ENCODE measurements around the gene MSH2. TPM values are rescaled to one million over a fixed set of nuclear protein-coding genes. Genes with fewer than 3 reads are reported as not detected.
"Not testable (repeated sequence)": the region's sequence is repeated elsewhere in the genome, so short reads cannot be mapped to it uniquely, and the experiment has no call there.

Gene MSH2
- 27.7 TPM for polyA plus RNA-seq (2013, experiment 1 of 2; ENCODE audit: insufficient read length)
- 29.1 TPM for polyA plus RNA-seq (2013, experiment 2 of 2; ENCODE audit: insufficient read length)

GRCh38 chr2:47402805-47403608 lies at the start of gene MSH2:
TSS of gene MSH2 (plus strand) at chr2:47403156. CDS start at chr2:47403192, 36 bp downstream.
- DNase-seq: peak; percentile 87

DNA sequence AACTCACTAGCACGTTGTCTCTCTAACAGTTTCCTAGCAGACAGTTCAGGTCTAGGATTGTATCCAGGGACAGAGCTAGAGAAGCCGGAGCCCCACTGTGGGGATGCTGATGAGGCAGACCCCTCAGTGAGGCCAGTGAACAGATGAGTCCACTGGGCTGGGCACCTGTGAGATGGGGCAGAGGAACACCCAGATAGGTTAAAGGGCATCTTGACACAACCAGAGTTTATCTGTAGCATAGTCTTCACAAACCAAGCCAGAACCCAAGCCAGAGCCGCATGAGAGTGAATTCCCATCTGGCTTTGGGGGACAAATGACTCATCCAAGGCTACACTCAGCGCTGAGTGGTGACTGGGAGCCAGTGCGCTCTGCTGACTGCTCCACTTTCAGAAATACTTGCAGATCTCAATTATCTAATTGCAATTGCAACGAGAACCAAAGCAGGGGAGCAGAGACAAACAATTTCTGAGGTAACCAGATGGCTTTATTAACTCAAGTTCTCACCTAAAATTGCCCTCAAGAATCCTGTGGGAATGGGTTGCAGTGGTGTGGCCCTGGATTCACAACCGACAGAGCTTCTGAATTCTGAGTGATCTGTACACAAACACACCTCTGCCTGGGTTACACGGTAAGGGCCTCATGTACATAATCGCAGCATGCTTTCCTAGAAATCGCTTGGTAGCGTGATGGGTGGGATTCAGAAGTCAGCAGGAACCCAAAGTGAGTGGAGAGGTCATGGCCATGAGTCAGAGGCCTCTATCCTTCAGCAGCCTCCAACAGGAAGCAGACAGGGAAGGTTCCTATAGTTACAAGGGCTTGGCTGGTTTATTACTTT lies 48.7 kb upstream of the MSH2 start:
- peak; percentile 38 for DNase-seq

GRCh38 chr2:47354848-47355204 lies 48.1 kb upstream of the MSH2 start:
- no peak for DNase-seq

DNA sequence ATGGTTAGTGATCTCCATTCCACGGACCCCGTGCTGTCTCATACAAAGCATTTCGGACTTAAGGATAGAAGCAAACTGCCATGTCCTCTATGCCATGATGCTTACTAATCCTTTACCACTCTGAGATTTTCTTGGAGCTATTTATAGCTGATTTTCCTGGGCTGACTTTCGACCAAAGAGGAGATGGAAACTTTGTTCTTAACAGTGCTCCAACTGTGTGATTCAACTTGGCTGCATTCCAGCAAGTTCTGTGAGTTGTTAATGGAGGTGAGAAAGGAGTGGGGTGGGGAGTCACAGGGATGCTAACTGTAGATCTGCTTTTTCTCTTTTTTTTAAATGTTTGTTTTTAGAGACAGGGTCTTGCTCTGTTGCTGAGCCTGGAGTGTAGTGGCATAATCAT lies 45.5 kb upstream of the MSH2 start:
- peak; percentile 65 for DNase-seq

DNA sequence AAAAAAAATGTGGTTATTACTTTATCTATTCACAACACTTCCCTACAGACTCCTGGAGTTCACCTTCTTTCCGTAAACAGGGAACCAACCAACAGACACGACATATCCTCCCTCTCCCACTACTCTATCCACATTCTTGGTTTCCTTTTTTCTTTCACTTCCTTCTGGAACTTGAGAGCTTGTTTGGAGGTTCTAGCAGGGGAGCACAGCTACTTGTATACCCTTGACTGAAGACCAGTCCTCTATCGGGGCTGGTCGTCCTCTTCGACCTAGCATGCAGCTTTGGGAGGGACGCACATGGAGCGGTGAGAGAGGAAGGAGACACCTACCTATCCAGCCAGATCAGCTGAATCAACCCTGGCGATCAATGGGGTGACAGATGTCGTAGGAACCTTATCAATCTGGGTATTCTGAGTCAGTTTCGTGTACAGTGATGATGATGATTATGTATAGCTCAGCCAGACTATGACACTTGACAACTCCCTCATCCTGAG lies 43.5 kb upstream of the MSH2 start:
- no peak for DNase-seq

DNA sequence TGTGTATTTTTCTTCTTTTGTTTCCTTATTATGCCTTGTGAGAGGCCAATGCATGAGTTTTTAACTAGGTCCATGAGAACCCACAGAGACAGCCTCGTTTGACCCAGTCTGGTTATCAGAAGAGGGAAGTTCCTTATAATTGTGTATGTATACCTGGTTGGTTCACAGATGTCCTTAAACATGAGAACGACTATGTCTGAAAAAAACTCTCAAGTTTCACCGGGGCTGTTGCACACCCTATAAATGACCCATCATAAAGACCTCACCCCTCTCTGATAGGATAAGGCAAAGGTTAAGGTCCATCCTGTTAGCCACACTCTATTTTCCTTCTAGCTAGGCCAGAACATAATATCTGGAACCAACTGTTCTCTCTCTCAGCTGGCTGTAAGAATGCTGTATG lies 42.7 kb upstream of the MSH2 start:
- no peak for DNase-seq

DNA sequence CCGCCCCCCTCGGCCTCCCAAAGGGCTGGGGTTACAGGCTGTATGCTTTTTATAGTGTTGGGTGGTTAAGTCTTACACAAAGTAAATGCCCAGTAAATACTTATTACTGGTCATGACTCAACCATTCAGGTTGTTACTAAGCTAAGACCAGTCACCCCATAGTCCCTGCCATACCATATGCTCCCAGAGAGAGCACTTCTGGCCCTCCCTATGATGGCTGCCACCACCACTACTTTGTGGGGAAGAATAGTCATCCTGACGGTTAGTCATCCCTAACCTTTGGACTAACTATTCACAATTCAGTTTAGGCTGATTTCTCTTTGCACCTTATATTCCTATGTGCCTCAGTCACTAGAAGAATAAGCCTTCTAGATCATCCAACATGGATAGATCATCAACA lies 42.0 kb upstream of the MSH2 start:
- DNase-seq: no peak

DNA sequence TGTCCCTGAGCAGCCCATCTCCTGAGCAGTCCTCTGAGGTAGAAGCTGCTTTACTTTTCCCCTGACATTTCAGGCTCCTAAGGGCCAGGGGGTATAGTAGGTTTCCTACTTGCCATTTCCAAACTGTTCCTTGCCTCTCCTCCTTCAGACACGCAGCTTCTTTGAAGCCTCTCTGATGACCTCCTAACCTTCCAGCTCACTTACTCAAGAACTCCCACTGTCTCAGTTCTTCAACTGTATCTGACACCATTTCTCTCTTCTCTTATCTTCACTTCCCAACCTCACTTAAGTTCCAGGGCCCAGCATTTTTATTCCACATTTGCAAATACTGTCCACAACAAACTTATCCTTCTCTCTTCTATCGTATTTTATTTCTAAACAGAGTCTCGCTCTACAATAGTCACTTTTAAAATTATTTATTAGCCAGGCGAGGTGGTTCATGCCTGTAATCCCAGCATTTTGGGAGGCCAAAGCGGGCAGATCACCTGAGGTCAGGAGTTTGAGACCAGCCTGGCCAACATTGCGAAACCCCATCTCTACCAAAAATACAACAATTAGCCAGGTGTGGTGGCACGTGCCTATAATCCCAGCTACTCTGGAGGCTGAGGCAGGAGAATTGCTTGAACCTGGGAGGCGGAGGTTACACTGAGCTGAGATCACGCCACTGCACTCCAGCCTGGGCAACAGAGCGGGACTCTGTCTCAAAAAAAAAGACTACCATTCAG lies 41.3 kb upstream of the MSH2 start:
- DNase-seq: not testable (repeated sequence)

GRCh38 chr2:47373747-47374146 lies 29.2 kb upstream of the MSH2 start:
- no peak for DNase-seq

- no peak for DNase-seq
These were observed 27.6 kb upstream of the MSH2 start for GRCh38 chr2:47375307-47375706.

GRCh38 chr2:47379384-47379783 lies 23.6 kb upstream of the MSH2 start:
- no peak for DNase-seq

- no peak for DNase-seq
These were observed 21.5 kb upstream of the MSH2 start for GRCh38 chr2:47381408-47381807.

DNA sequence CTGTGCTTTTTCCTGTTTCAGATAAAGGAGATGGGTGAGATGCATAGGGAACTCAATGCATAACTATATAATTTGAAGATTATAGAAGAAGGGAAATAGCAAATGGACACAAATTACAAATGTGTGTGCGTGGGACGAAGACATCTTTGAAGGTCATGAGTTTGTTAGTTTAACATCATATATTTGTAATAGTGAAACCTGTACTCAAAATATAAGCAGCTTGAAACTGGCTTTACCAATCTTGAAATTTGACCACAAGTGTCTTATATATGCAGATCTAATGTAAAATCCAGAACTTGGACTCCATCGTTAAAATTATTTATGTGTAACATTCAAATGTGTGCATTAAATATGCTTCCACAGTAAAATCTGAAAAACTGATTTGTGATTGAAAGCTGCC lies 16.4 kb upstream of the MSH2 start:
- DNase-seq: no peak

GRCh38 chr2:47388888-47389287 lies 14.1 kb upstream of the MSH2 start:
- no peak for DNase-seq

DNA sequence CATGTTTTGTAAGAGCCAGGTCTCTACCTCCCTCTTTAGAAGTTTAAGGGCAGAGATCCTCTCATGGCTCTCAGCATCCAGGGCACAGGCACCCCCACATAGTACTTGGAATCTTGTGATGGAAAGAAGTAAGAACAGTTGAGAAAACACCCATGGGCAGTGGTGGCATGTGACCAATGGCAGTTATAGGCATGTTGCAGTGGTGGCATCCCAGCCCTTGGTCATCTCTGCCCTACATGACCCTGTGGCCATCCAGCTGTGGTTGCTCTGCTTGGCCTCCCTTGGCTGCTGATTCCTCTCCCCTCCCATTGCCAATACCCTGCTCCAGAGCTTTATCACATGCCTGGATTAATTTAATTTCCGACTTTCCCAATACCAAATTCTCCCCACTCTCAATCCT lies 13.3 kb upstream of the MSH2 start:
- DNase-seq: no peak

DNA sequence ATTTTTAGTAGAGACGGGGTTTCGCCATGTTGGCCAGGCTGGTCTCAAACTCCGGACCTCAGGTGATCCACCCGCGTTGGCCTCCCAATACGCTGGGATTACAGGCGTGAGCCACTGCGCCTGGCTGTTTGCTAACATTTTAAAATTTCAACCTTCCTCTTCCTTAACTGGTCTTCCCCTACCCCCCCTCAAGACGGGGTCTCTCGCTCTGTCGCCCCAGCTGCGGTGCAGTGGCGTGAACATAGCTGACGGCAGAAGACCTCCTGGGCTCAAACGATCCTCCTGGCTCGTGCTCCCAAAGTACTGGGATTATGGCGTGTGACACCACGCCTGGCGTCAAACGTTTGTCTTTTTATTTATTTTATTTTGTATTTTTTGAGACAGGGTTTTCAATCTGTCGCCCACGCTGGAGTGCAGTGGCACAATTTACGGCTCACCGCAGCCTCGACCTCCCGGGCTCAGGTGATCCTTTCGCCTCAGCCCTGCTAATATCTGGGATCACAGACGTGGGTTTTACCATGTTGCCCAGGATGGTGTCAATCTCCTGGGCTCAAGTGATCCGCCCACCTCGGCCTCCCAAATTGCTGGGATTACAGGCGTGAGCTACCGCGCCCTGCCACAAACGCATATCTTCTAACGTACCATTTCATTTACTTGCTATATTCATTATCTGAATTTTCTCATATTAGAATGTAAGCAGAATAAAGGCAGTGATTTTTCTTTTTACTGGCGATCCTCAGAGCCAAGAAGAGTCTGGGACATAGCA lies 984 bp upstream of the MSH2 start:
- DNase-seq: no peak

DNA sequence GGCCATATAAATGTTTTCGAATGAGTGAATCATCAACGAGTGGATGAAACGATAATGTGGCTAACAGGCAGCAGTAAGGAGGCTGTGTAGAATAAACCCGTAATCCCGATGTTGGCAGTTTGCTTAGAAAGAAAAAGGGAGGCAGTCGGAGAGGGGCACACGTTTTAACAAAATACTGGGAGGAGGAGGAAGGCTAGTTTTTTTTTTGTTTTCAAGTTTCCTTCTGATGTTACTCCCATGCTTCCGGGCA lies 476 bp upstream of the MSH2 start:
- DNase-seq: peak; percentile 18

- no peak for DNase-seq
These were observed 745 bp downstream of the MSH2 start for GRCh38 chr2:47403609-47404193.

DNA sequence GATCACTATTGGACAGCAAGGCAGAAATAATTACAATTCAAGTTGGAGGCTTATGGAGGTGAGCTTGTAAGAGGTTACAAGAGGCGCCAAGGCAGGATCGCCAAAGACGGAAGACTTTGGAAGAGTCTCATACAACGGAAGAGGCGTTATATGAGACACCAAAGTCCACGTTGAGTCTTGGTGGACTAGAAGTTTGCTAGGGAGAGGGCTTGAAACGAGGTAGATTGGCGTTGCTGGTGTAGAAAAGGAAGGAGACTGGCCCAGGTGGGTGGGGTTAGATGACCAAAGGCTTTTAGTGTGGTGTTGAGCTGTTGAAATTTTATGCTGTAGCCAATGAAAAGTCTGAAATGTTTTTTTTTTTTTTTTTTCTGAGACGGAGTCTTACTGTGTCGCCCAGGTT lies 1.4 kb downstream of the MSH2 start:
- DNase-seq: no peak

DNA sequence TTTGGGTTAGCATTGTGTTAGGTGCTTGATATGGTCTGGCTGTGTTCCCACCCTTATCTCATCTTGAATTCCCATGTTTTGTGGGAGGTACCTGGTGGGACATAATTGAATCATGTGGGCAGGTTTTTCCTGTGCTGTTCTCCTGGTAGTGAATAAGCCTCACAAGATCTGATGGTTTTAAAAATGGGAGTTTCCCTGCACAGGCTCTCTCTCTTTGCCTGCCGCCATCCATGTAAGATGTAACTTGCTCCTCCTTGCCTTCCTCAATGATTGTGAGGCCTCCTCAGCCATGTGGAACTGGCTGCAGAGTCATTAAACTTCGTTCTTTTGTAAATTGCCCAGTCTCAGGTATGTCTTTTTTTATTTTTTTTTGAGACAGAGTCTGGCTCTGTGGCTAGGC lies 2.8 kb downstream of the MSH2 start:
- no peak for DNase-seq

DNA sequence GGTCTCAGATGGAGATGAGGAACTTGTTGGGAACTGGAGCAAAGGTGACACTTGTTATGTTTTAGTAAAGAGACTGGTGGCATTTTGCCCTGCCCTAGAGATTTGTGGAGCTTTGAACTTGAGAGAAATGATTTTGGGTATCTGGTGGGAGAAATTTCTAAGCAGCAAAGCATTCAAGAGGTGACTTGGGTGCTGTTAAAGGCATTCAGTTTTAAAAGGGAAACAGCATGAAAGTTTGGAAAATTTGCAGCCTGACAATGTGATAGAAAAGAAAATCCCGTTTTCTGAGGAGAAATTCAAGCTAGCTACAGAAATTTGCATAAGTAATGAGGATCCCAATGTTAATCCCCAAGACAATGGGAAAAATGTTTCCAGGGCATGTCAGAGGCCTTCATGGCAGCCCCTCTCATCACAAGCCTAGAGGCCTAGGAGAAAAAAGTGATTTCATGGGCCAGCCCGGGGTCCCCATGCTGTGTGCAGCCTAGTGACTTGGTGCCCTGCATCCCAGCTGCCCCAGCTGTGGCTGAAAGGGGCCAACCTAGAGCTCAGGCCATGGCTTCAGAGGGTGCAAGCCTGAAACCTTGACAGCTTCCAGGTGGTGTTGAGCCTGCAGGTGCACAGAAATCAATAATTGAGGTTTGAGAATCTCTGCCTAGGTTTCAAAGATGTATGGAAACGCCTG lies 3.8 kb downstream of the MSH2 start:
- not testable (repeated sequence) for DNase-seq
